ENCODE results near the gene SLC7A8.

Gene SLC7A8

DNA sequence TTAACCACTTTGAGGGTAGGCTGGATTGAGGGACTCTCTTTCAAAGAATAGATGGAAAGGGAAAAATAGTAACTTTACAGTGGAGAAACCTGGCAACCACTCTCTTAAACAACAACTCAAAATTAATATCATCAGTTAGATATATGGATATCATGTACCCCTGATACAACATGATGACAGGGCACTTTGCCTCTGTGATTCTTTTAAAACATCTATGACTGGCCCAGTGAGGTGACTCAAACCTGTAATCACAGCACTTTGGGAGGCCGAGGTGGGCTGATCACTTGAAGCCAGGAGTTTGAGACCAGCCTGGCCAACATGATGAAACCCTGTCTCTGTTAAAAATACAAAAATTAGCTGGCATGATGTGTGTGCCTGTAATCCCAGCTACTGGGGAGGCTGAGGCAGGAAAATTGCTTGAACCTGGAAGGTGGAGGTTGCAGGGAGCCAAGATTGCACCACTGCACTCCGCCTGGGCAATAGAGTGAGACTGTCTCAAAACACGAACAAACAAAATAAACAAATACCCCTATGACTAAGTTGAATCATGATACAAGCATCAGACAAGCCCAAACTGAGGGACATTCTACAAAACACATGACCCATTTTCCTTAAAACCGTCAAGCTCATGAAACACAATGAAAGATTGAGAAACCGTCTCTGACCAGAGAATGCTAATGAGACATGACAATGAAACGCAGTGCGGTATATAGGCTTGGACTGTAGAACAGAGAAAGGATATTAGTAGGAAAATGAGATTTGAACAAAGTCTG is 26.4 kb upstream of the SLC7A8 start:
- Histone ChIP-seq H4K20me1 (ENCODE audit: control insufficient read depth, insufficient read depth, low read depth, low read length) (no peaks in the 10 kb centered on the region), H3K79me2 (ENCODE audit: control insufficient read depth, low read length) (no peaks in the 10 kb centered on the region), H3K4me3 (ENCODE audit: low read length) (no peak overlapping the region), H3K4me2 (ENCODE audit: low read length) (no peak overlapping the region), H3F3A (ENCODE audit: control insufficient read depth, insufficient read depth) (no peaks in the 10 kb centered on the region), H3K27me3 (ENCODE audit: control insufficient read depth, low read length) (peaks cover 2% of the 10 kb centered on the region; the same call in 1 of the 2 replicates), H3K9me2 (replicated peaks; ENCODE audit: control insufficient read depth, low read length) (no peaks in the 10 kb centered on the region), H3K9me3 (ENCODE audit: control insufficient read depth, insufficient read depth, low read length) (no peaks in the 10 kb centered on the region), H3K4me1 (ENCODE audit: control insufficient read depth, low read length) (no peaks in the 10 kb centered on the region), H3K27ac (ENCODE audit: low read depth, low read length) (no peak overlapping the region), H3K36me3 (ENCODE audit: control insufficient read depth, low read length) (no peaks in the 10 kb centered on the region)
- TF ChIP-seq EZH2phosphoT487 (IDR thresholded peaks at IDR 0.05; ENCODE audit: borderline replicate concordance, low read length): no peak

DNA sequence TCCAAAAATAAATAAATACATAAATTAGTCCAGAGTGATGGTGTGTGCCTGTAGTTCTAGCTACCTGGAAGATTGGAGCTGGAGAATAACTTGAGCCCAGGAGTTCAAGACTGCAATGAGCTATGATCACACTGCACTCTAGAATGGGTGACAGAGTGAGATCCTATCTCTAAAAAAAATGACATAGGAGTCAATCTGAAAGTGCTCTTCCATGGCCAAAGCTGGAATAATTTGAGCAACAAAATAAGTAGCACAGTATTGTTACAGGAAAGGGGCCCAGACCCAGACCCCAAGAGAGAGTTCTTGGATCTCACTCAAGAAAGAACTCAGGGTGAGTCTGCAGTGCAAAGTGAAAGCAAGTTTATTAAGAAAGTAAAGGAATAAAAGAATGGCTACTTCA is 24.9 kb upstream of the SLC7A8 start:
- H3K4me2 ChIP-seq (ENCODE audit: low read length): no peak overlapping the region
- H3K27me3 ChIP-seq (ENCODE audit: control insufficient read depth, low read length): peaks cover 2% of the 10 kb centered on the region; the same call in 1 of the 2 replicates
- TF ChIP-seq EZH2phosphoT487 (IDR thresholded peaks at IDR 0.05; ENCODE audit: borderline replicate concordance, low read length): no peak
- TF ChIP-seq, protein P1, sequence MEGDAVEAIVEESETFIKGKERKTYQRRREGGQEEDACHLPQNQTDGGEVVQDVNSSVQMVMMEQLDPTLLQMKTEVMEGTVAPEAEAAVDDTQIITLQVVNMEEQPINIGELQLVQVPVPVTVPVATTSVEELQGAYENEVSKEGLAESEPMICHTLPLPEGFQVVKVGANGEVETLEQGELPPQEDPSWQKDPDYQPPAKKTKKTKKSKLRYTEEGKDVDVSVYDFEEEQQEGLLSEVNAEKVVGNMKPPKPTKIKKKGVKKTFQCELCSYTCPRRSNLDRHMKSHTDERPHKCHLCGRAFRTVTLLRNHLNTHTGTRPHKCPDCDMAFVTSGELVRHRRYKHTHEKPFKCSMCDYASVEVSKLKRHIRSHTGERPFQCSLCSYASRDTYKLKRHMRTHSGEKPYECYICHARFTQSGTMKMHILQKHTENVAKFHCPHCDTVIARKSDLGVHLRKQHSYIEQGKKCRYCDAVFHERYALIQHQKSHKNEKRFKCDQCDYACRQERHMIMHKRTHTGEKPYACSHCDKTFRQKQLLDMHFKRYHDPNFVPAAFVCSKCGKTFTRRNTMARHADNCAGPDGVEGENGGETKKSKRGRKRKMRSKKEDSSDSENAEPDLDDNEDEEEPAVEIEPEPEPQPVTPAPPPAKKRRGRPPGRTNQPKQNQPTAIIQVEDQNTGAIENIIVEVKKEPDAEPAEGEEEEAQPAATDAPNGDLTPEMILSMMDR (IDR thresholded peaks at IDR 0.05; ENCODE audit: low read depth, low read length, poor library complexity, severe bottlenecking): no peak
- H3K4me3 ChIP-seq (ENCODE audit: low read length): no peak overlapping the region
- no peak overlapping the region for H3K27ac ChIP-seq (ENCODE audit: low read depth, low read length)
- no peaks in the 10 kb centered on the region for H3K9me2 ChIP-seq (replicated peaks; ENCODE audit: control insufficient read depth, low read length)
- H4K20me1 ChIP-seq (ENCODE audit: control insufficient read depth, insufficient read depth, low read depth, low read length): no peaks in the 10 kb centered on the region
- H3K4me1 ChIP-seq (ENCODE audit: control insufficient read depth, low read length): no peaks in the 10 kb centered on the region
- H3F3A ChIP-seq (ENCODE audit: control insufficient read depth, insufficient read depth): no peaks in the 10 kb centered on the region
- no peaks in the 10 kb centered on the region for H3K9me3 ChIP-seq (ENCODE audit: control insufficient read depth, insufficient read depth, low read length)
- no peaks in the 10 kb centered on the region for H3K79me2 ChIP-seq (ENCODE audit: control insufficient read depth, low read length)
- no peaks in the 10 kb centered on the region for H3K36me3 ChIP-seq (ENCODE audit: control insufficient read depth, low read length)

DNA sequence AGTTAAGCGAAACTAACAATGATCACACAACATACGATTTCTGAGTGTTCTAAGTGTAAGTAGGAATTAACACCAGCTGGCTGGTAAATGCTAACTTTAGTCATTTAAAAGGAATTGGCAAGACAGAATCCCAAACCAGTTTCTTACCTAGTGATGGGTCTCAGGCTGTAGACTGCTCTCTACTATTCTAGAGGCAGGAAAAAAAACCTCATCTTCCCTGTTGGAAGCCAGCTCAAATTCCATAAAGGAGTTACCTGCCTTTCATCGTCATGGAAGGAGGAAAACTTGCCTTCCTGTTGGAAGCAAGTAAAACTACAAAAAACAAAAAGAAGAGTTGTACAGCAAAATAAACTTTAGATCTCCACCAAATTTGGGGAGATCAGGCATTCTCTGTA is 23.7 kb upstream of the SLC7A8 start:
- H3K36me3 ChIP-seq (ENCODE audit: control insufficient read depth, low read length): no peaks in the 10 kb centered on the region
- no peak overlapping the region for H3K27ac ChIP-seq (ENCODE audit: low read depth, low read length)
- no peaks in the 10 kb centered on the region for H3K79me2 ChIP-seq (ENCODE audit: control insufficient read depth, low read length)
- no peaks in the 10 kb centered on the region for H3F3A ChIP-seq (ENCODE audit: control insufficient read depth, insufficient read depth)
- no peaks in the 10 kb centered on the region for H4K20me1 ChIP-seq (ENCODE audit: control insufficient read depth, insufficient read depth, low read depth, low read length)
- H3K9me3 ChIP-seq (ENCODE audit: control insufficient read depth, insufficient read depth, low read length): no peaks in the 10 kb centered on the region
- peaks cover 2% of the 10 kb centered on the region; the same call in 1 of the 2 replicates for H3K27me3 ChIP-seq (ENCODE audit: control insufficient read depth, low read length)
- no peak overlapping the region for H3K4me3 ChIP-seq (ENCODE audit: low read length)
- H3K9me2 ChIP-seq (replicated peaks; ENCODE audit: control insufficient read depth, low read length): no peaks in the 10 kb centered on the region
- no peak overlapping the region for H3K4me2 ChIP-seq (ENCODE audit: low read length)
- H3K4me1 ChIP-seq (ENCODE audit: control insufficient read depth, low read length): no peaks in the 10 kb centered on the region
- TF ChIP-seq, protein P1 (IDR thresholded peaks at IDR 0.05; ENCODE audit: low read depth, low read length, poor library complexity, severe bottlenecking): no peak
- TF ChIP-seq EZH2phosphoT487 (IDR thresholded peaks at IDR 0.05; ENCODE audit: borderline replicate concordance, low read length): no peak

DNA sequence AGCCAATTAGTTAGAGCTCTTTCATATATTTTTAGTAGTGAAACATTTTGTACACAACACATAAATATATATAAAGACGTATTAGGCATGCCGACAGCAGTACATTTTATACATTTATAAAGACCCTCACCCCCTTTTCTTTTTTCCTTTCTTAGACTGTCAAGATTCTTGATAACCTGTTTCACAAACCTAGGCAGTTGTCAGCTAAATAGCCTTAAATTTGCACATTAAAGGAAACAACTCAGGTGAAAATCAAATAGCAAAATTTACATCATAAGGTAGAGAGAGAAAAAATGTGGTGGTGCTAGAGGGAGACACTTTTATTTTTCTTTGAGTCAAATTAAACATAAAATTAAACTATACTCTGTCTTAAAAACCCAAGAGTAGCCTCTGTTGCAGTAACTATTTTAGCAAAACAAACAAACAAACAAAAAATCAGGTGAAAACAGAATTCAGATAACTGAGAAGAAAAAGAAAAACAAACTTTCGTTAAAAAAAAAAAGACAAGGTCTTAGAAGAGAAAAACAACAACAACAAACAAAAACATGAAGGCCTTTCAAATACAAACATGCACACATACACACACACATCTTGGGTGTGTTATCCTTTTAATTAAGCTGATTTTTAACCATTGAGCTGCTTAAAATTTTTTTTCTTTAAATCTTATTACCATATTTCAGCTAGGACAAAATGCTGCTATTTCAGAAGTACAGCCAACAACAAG is 23.1 kb upstream of the SLC7A8 start:
- Histone ChIP-seq H3K4me3 (ENCODE audit: low read length) (no peak overlapping the region), H3K36me3 (ENCODE audit: control insufficient read depth, low read length) (no peaks in the 10 kb centered on the region), H3K79me2 (ENCODE audit: control insufficient read depth, low read length) (no peaks in the 10 kb centered on the region), H3K4me2 (ENCODE audit: low read length) (no peak overlapping the region), H3F3A (ENCODE audit: control insufficient read depth, insufficient read depth) (no peaks in the 10 kb centered on the region), H3K27me3 (ENCODE audit: control insufficient read depth, low read length) (peaks cover 2% of the 10 kb centered on the region; the same call in 1 of the 2 replicates), H3K9me3 (ENCODE audit: control insufficient read depth, insufficient read depth, low read length) (no peaks in the 10 kb centered on the region), H3K27ac (ENCODE audit: low read depth, low read length) (no peak overlapping the region), H3K9me2 (replicated peaks; ENCODE audit: control insufficient read depth, low read length) (no peaks in the 10 kb centered on the region), H4K20me1 (ENCODE audit: control insufficient read depth, insufficient read depth, low read depth, low read length) (no peaks in the 10 kb centered on the region), H3K4me1 (ENCODE audit: control insufficient read depth, low read length) (no peaks in the 10 kb centered on the region)
- no peak for TF ChIP-seq EZH2phosphoT487 (IDR thresholded peaks at IDR 0.05; ENCODE audit: borderline replicate concordance, low read length)
- TF ChIP-seq, protein P1 (IDR thresholded peaks at IDR 0.05; ENCODE audit: low read depth, low read length, poor library complexity, severe bottlenecking): no peak

All from DOHH2 (cell line).